ENCODE data around the gene C1QTNF3.

Gene C1QTNF3

GRCh38 chr5:34057569-34057968 is 14.6 kb upstream of the C1QTNF3 start:
- no peak for ATAC-seq
- Mint-ChIP-seq H3K27me3 (no peaks in the 10 kb centered on the region), H3K9me3 (no peaks in the 10 kb centered on the region), H3K27ac (no peak overlapping the region), H3K4me3 (no peak overlapping the region), H3K4me1 (no peaks in the 10 kb centered on the region)
- DNase-seq: no peak

GRCh38 chr5:34057118-34057517 is 14.1 kb upstream of the C1QTNF3 start:
- Mint-ChIP-seq H3K4me1 (no peaks in the 10 kb centered on the region), H3K27me3 (no peaks in the 10 kb centered on the region), H3K9me3 (no peaks in the 10 kb centered on the region), H3K4me3 (no peak overlapping the region), H3K27ac (no peak overlapping the region)
- ATAC-seq (peak; percentile 46), DNase-seq (no peak)

GRCh38 chr5:34055667-34056066 is 12.7 kb upstream of the C1QTNF3 start:
- no peak overlapping the region for H3K27ac Mint-ChIP-seq

GRCh38 chr5:34054400-34054729 is 11.4 kb upstream of the C1QTNF3 start:
- no peak for DNase-seq
- Mint-ChIP-seq H3K27me3 (no peaks in the 10 kb centered on the region), H3K4me3 (no peak overlapping the region), H3K9me3 (no peaks in the 10 kb centered on the region), H3K4me1 (no peaks in the 10 kb centered on the region), H3K27ac (no peak overlapping the region)
- ATAC-seq: no peak

More at GRCh38 chr5:34055667-34056066, 12.7 kb upstream of the C1QTNF3 start:
- DNase-seq: no peak
- H3K4me3 Mint-ChIP-seq: no peak overlapping the region
- no peaks in the 10 kb centered on the region for H3K27me3 Mint-ChIP-seq
- H3K9me3 Mint-ChIP-seq: no peaks in the 10 kb centered on the region
- ATAC-seq: no peak
- H3K4me1 Mint-ChIP-seq: no peaks in the 10 kb centered on the region

GRCh38 chr5:34053571-34054399 is 10.8 kb upstream of the C1QTNF3 start:
- H3K4me1 Mint-ChIP-seq: no peaks in the 10 kb centered on the region
- no peaks in the 10 kb centered on the region for H3K27me3 Mint-ChIP-seq
- no peak overlapping the region for H3K27ac Mint-ChIP-seq
- ATAC-seq (no peak), DNase-seq (no peak)
- H3K4me3 Mint-ChIP-seq: no peak overlapping the region
- no peaks in the 10 kb centered on the region for H3K9me3 Mint-ChIP-seq

- DNase-seq (no peak), ATAC-seq (no peak)
- Mint-ChIP-seq H3K27ac (no peak overlapping the region), H3K4me3 (no peak overlapping the region), H3K4me1 (no peaks in the 10 kb centered on the region), H3K9me3 (no peaks in the 10 kb centered on the region), H3K27me3 (no peaks in the 10 kb centered on the region)
Observed at GRCh38 chr5:34053133-34053532, 10.1 kb upstream of the C1QTNF3 start.

GRCh38 chr5:34051374-34051980 is 8.5 kb upstream of the C1QTNF3 start:
- no peak overlapping the region for H3K4me3 Mint-ChIP-seq
- H3K4me1 Mint-ChIP-seq: no peaks in the 10 kb centered on the region
- ATAC-seq (no peak), DNase-seq (no peak)
- no peak overlapping the region for H3K27ac Mint-ChIP-seq
- H3K27me3 Mint-ChIP-seq: no peaks in the 10 kb centered on the region
- no peaks in the 10 kb centered on the region for H3K9me3 Mint-ChIP-seq

- Mint-ChIP-seq H3K4me1 (no peaks in the 10 kb centered on the region), H3K27ac (peak overlapping the region in 1 of 2 donors; percentile 43), H3K27me3 (no peaks in the 10 kb centered on the region), H3K9me3 (no peaks in the 10 kb centered on the region), H3K4me3 (no peak overlapping the region)
- ATAC-seq (no peak), DNase-seq (no peak)
Observed at GRCh38 chr5:34047774-34048572, 5.0 kb upstream of the C1QTNF3 start.

GRCh38 chr5:34047143-34047542 is 4.1 kb upstream of the C1QTNF3 start:
- Mint-ChIP-seq H3K27me3 (no peaks in the 10 kb centered on the region), H3K4me1 (no peaks in the 10 kb centered on the region), H3K9me3 (no peaks in the 10 kb centered on the region), H3K27ac (no peak overlapping the region), H3K4me3 (no peak overlapping the region)
- DNase-seq: no peak
- ATAC-seq: no peak

- no peak overlapping the region for H3K27ac Mint-ChIP-seq
- ATAC-seq: no peak
Observed at GRCh38 chr5:34045996-34046395, 3.0 kb upstream of the C1QTNF3 start.

GRCh38 chr5:34045023-34045422 is 2.0 kb upstream of the C1QTNF3 start:
- Mint-ChIP-seq H3K27ac (no peak overlapping the region), H3K4me1 (no peaks in the 10 kb centered on the region), H3K27me3 (no peaks in the 10 kb centered on the region), H3K9me3 (no peaks in the 10 kb centered on the region), H3K4me3 (no peak overlapping the region)
- ATAC-seq (no peak), DNase-seq (no peak)

More at GRCh38 chr5:34045996-34046395, 3.0 kb upstream of the C1QTNF3 start:
- H3K9me3 Mint-ChIP-seq: no peaks in the 10 kb centered on the region
- H3K4me3 Mint-ChIP-seq: no peak overlapping the region
- DNase-seq: no peak
- H3K4me1 Mint-ChIP-seq: no peaks in the 10 kb centered on the region
- no peaks in the 10 kb centered on the region for H3K27me3 Mint-ChIP-seq

- Mint-ChIP-seq H3K4me1 (no peaks in the 10 kb centered on the region), H3K27me3 (no peaks in the 10 kb centered on the region), H3K4me3 (no peak overlapping the region), H3K9me3 (no peaks in the 10 kb centered on the region), H3K27ac (no peak overlapping the region)
- DNase-seq (no peak), ATAC-seq (no peak)
Observed at GRCh38 chr5:34042321-34042720, 692 bp downstream of the C1QTNF3 start.

- Mint-ChIP-seq H3K27ac (no peak overlapping the region), H3K9me3 (no peaks in the 10 kb centered on the region), H3K4me1 (no peaks in the 10 kb centered on the region), H3K4me3 (no peak overlapping the region), H3K27me3 (no peaks in the 10 kb centered on the region)
- ATAC-seq (no peak), DNase-seq (no peak)
Observed at GRCh38 chr5:34041247-34041972, 1.6 kb downstream of the C1QTNF3 start.

GRCh38 chr5:34040472-34040871 is 2.5 kb downstream of the C1QTNF3 start:
- Mint-ChIP-seq H3K4me3 (no peak overlapping the region), H3K27ac (no peak overlapping the region), H3K9me3 (no peaks in the 10 kb centered on the region), H3K4me1 (no peaks in the 10 kb centered on the region), H3K27me3 (no peaks in the 10 kb centered on the region)
- no peak for ATAC-seq
- no peak for DNase-seq

GRCh38 chr5:34039398-34040157 is 3.4 kb downstream of the C1QTNF3 start:
- no peak overlapping the region for H3K27ac Mint-ChIP-seq
- H3K4me1 Mint-ChIP-seq: no peaks in the 10 kb centered on the region
- H3K4me3 Mint-ChIP-seq: no peak overlapping the region
- ATAC-seq: no peak
- H3K27me3 Mint-ChIP-seq: no peaks in the 10 kb centered on the region
- DNase-seq: no peak
- H3K9me3 Mint-ChIP-seq: no peaks in the 10 kb centered on the region

All from stimulated activated naive CD8-positive, alpha-beta T cell treated with anti-CD3 and anti-CD28 coated beads, Interleukin-15, amount 100 ng/mL, for 72 hours (primary cell).